ENCODE data around the gene NAA15.
"Not testable (repeated sequence)": the region's sequence is repeated elsewhere in the genome, so short reads cannot be mapped to it uniquely, and the experiment has no call there.

The NAA15 gene

GRCh38 chr4:139299536-139299935 lies 1.8 kb upstream of the NAA15 start:
- no peak for DNase-seq

DNA sequence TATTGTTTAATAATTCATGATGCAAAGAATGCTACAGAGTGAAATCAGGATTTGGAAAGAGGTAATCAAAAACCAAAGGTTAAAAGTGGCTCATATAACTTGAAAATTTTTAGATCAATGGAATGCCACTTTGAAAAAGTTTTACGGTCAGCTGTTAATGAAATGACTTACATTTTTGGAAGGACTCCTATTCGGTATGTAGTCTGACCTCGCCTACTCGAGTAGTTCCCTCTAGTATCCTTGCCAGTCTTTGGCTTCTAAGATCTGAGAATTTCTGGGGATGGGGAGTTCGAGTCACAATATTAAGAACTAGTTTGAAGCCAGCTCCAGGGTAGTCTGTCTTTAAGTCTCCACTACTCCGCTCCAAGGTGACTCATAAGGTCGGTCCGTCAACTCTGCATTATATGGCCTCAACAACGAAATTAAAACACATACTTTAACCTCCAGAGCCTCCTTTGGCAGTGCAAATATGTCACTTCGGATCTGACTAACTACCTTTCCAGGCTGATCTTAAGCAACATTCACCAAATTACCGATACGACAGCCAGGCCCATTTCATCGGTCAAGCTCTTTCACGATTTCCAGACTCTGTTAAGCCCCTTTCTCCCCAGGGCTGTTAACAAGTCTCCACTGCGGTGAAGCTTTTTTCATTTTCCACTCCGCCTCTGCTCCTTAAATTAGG lies 733 bp upstream of the NAA15 start:
- no peak for DNase-seq

- peak; percentile 70 to 75 for DNase-seq
These were observed 711 bp downstream of the NAA15 start, which contains the start of gene NDUFC1 for GRCh38 chr4:139301821-139302611. TSS of gene NDUFC1 (minus strand) at chr4:139302477. CDS start at chr4:139295798, 6,679 bp downstream.

DNA sequence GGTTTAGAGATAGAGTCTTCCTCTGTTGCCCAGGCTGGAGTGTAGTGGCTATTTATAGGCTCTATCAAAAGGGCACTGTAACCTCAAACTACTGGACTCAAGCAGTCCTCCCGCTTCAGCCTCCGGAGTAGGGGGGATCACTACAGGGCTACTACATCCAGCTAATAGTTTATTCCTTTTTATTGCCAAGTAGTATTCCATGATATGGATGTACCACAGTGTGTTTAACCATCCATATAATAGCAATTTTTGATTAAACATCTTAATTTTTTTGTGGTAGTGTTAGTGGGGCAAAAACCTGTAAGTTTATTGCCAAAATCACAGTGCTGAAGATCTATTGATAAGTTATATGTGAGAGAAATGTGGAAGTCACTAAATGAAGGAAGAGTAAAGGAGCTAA lies 3.6 kb downstream of the NAA15 start:
- no peak for DNase-seq

GRCh38 chr4:139311909-139312308 lies 10.6 kb downstream of the NAA15 start:
- DNase-seq = no peak

DNA sequence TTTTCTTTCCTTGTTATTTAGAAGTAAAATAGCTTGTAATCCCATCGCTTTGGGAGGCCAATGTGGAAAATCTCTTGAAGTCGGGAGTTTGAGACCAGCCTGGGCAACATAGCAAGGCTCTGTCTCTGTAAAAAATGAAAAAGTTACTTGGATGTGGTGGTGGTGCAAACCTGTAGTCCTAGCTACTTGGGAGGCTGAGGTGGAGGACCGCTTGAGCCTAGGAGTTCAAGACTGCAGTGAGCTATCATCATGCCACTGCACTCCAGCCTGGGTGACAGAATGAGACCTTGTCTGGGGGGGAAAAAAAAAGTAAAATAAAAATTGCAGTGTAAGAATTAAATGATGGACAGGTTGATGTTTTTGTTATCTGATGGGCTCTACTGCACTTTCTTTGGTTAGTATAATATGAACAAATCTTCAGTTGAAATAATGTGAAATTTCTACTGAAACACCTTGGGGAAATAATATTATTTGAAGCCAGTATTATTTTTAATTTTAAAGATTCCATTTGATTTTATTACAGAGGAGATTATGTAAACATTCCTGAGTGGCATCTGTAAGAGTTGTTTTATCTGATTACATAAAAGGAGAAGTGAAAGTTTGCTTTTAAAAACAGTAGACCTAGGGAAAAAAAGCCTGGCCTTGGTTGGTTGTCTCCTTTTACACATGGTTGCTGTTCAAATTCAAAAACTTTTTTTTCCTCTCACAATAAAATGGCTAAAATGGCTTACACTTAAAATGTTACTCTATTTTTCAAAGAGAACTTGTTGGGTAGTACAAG lies 11.4 kb downstream of the NAA15 start:
- no peak for DNase-seq

DNA sequence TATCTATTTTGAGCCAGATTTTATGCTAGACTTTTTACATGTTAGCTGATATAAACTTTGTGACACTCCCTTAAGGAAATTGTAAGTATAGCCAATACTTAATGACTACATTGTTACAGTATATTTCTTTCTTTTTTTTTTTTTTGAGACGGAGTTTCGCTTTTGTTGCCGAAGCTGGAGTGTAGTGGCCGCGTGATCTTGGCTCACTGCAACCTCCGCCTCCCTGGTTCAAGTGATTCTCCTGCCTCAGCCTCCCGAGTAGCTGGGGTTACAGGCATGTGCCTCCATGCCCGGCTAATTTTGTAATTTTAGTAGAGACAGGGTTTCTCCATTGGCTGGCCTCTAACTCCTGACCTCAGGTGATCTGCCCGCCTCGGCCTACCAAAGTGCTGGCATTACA lies 12.1 kb downstream of the NAA15 start:
- not testable (repeated sequence) for DNase-seq

DNA sequence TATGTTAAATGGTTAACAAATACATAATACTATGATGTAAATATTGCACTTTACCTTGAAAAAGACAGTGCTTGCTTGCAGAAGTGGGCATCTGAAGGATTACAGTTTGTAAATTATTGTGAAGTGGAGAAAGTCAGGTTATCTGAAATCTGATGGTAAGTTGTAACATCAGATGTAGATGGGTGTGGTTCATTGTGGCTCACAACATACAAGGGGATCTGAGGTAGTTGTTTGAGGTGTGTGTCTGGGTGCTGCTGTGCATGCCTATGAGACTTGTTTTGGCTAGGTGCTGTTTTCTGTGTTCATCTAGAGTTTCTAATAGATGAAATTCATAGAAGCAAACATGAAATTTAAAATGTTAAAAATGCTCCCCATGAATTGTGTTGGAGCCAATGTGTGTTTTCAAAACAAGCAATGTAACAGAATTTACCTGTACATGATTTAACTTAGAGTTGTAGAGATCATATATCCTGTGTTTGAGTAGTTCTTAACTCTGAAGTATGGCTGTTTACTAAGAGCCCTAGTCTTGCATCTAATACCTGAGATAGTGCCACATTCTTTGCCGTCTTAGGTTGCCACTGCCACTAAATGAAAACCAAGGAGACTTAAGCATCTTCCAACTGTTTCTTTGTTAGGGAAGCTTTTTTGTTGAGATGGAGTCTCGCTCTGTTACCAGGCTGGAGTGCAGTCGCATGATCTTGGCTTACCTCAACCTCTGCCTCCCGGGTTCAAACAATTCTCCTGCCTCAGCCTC lies 12.9 kb downstream of the NAA15 start:
- DNase-seq = no peak

- DNase-seq = no peak
These were observed 13.9 kb downstream of the NAA15 start for GRCh38 chr4:139315221-139315675.

DNA sequence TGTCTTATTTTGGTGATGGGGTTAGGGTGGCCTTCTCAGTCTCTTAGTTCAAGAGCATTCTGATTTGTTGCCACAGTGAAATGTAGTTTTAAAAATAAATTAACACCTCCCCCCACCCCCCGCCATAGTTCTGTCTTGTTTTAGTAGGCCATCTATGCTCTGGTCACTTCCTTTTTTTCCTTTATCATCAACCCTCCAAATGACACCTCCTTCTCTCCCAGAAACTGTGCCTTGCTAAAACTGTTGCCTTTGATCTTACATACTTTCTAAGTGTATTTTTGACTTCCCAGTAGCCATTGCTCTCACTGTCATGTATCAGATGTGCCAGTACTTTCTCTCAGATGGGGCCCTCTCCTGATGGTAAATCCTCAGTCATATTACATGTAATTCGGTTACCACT lies 15.4 kb downstream of the NAA15 start:
- DNase-seq = no peak

GRCh38 chr4:139317635-139318034 lies 16.3 kb downstream of the NAA15 start:
- DNase-seq = no peak

- no peak for DNase-seq
These were observed 18.3 kb downstream of the NAA15 start for GRCh38 chr4:139319571-139319970.

GRCh38 chr4:139322070-139322469 lies 20.8 kb downstream of the NAA15 start:
- DNase-seq = not testable (repeated sequence)

DNA sequence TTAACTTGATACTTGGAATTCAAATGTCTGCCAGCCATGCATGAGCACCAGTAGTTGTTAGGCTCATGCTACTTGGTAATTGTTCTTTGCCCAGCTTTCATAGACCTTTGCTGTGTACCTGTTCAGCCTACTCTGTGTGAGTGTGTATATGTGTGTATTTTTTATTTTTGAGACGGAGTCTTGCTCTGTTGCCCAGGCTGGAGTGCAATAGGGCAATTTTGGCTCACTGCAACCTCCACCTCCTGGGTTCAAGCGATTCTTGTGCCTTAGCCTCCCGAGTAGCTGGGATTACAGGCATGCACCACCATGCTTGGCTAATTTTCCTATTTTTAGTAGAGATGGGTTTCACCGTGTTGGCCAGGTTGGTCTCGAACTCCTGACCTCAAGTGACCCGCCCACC lies 21.2 kb downstream of the NAA15 start:
- DNase-seq = not testable (repeated sequence)

- no peak for DNase-seq
These were observed 23.3 kb downstream of the NAA15 start for GRCh38 chr4:139324620-139325019.

GRCh38 chr4:139329665-139330200 lies 28.4 kb downstream of the NAA15 start:
- DNase-seq = no peak

DNA sequence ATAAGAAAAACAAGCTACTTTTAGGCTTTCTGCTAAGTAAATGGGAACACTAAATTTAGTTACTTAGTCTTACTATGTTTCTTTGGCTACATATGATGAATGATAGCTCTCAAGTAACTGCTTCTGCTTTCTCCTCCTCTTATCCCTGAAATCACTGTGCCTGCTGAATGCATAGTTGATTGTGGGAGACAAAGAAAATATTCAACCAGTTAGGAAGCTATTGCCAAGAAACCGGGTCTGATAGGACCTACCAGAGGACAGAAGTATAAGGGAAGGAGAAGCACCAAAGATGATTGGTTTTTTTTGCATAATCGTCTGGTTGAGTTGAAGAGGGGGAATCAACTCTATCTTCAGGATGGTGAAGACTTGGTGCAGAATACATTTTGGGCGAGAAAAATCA lies 29.0 kb downstream of the NAA15 start:
- no peak for DNase-seq

- DNase-seq = no peak
These were observed 29.9 kb downstream of the NAA15 start for GRCh38 chr4:139331185-139331584.

DNA sequence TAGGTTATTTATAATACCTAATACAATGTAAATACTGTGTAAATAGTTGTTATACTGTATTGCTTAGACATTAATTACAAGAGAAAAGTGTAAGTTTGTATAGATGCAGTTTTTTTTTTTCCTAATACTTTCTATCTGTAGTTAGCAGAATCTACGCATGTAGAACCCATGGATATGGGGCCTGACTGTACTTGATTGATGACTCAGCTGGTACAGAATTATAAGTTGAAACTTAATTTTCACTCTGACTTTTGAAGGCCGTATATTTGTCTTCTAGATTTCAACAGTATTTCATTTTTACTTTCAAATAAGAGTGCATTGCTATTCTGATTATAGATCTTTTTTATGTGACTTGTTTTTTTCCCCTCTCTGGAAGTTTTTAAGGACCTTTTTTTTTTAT lies 31.7 kb downstream of the NAA15 start:
- DNase-seq = no peak

GRCh38 chr4:139337612-139338011 lies 36.3 kb downstream of the NAA15 start:
- no peak for DNase-seq

DNA sequence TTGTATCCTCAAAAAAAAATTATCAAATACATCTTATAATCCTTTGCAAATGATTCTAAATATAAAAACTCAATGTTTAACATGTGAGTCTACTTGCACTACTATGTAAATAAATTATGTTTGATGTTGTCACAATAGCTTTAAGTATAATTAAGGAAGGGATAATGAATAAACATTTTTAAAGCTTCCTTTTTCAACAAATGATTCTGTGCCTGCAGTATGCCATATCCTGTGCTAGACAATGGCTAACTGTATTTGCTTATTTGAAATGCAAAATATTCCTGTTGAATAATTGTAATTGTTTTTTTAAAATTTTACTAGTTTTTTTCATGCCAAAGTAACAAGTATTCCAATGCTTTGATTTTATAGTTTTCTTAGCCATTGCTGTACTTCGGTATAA lies 60.0 kb downstream of the NAA15 start:
- no peak for DNase-seq

DNA sequence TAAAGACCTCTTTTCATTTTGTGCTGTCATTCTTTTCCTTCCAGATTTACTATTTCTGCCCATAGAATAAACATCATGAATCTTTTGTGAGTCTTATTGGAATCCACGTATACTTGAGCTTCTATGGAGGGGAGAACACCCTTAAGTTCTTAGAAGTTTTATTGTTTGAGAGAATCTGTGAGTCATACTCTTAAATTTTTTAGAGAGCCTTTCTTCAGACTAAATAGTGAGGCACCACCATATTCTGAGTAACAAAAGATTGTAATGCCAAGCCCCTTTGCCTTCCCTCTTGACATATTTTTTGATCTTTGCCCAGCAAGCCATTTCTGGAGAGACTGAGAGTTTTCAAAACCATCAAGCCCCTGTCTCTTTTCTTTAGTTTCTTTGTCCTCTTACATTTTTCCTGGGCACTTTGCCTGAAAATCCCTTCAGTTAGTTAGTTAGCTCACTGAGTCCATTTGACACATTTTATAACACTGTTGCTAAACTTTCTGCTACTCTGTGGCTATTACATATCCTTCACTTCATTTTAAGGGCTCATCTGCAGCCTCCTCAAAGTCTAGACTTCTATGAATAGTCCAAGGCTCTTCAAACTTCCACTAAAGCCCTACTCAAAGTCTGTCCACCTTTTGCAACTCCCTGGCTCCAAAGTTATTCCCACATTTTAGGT lies 66.3 kb downstream of the NAA15 start:
- no peak for DNase-seq

All from activated CD4-positive, alpha-beta T cell treated with anti-CD3 and anti-CD28 coated beads, Interleukin-2, amount 50 U/mL, for 48 hours (primary cell).